GM18907 (cell line): ENCODE measurements around the gene DNAJB13.

ENCODE experiments used
- ATAC-seq: cut with Tn5 transposase; IDR thresholded peaks from one replicate; pipeline ENCODE4 v1.9.1; 2021; ENCODE audit warnings: mild to moderate bottlenecking, moderate library complexity; ENCODE audit not compliant: unreplicated experiment

Gene DNAJB13

GRCh38 chr11:73949912-73950311, 914 bp upstream of the DNAJB13 start:
- ATAC-seq: no peak

GRCh38 chr11:73951797-73952196, 971 bp downstream of the DNAJB13 start:
- no peak for ATAC-seq

- ATAC-seq: no peak
Measured at GRCh38 chr11:73956876-73957653, 6.2 kb downstream of the DNAJB13 start.

- no peak for ATAC-seq
Measured at GRCh38 chr11:73957654-73958361, 7.0 kb downstream of the DNAJB13 start.

- ATAC-seq: no peak
Measured at GRCh38 chr11:73958521-73959141, 7.8 kb downstream of the DNAJB13 start.

GRCh38 chr11:73961321-73961720, 10.5 kb downstream of the DNAJB13 start:
- ATAC-seq: no peak

GRCh38 chr11:73962101-73962705, 11.4 kb downstream of the DNAJB13 start:
- ATAC-seq: no peak

- peak; percentile 12 for ATAC-seq
Measured at GRCh38 chr11:73963861-73964260, 13.0 kb downstream of the DNAJB13 start.

GRCh38 chr11:73965076-73965763, 14.4 kb downstream of the DNAJB13 start:
- ATAC-seq: no peak

GRCh38 chr11:73965764-73966121, 14.9 kb downstream of the DNAJB13 start:
- no peak for ATAC-seq

- ATAC-seq: no peak
Measured at GRCh38 chr11:73968356-73968966, 17.6 kb downstream of the DNAJB13 start.

GRCh38 chr11:73969091-73969490, 18.3 kb downstream of the DNAJB13 start:
- ATAC-seq: no peak

GRCh38 chr11:73969991-73970800, 19.4 kb downstream of the DNAJB13 start:
- ATAC-seq: no peak

- ATAC-seq: no peak
Measured at GRCh38 chr11:73971175-73971719, 20.4 kb downstream of the DNAJB13 start.

GRCh38 chr11:73972187-73972586, 21.4 kb downstream of the DNAJB13 start:
- ATAC-seq: no peak

- no peak for ATAC-seq
Measured at GRCh38 chr11:73972620-73973449, 22.0 kb downstream of the DNAJB13 start.

- ATAC-seq: no peak
Measured at GRCh38 chr11:73974604-73975478, 24.0 kb downstream of the DNAJB13 start.

GRCh38 chr11:73975479-73975757, 24.6 kb downstream of the DNAJB13 start:
- no peak for ATAC-seq
